ENCODE data around the gene FAM98C.
"Not testable (repeated sequence)": the region's sequence is repeated elsewhere in the genome, so short reads cannot be mapped to it uniquely, and the experiment has no call there.

The FAM98C gene

GRCh38 chr19:38400361-38400760 lies 2.5 kb upstream of the FAM98C start:
- no peak for DNase-seq

- no peak for DNase-seq
These were observed 1.7 kb upstream of the FAM98C start for GRCh38 chr19:38401148-38401547.

GRCh38 chr19:38402623-38402966 lies 298 bp upstream of the FAM98C start:
- DNase-seq: no peak

- no peak for DNase-seq
These were observed 2.0 kb downstream of the FAM98C start for GRCh38 chr19:38404858-38405257.

GRCh38 chr19:38405276-38405675 lies 2.4 kb downstream of the FAM98C start:
- no peak for DNase-seq

- DNase-seq: no peak
These were observed 6.8 kb downstream of the FAM98C start for GRCh38 chr19:38409631-38410133.

GRCh38 chr19:38410407-38410806 lies 7.5 kb downstream of the FAM98C start:
- not testable (repeated sequence) for DNase-seq

GRCh38 chr19:38411041-38411712 lies 8.3 kb downstream of the FAM98C start:
- no peak for DNase-seq

GRCh38 chr19:38411898-38412297 lies 9.0 kb downstream of the FAM98C start:
- not testable (repeated sequence) for DNase-seq

GRCh38 chr19:38412491-38412890 lies 9.6 kb downstream of the FAM98C start:
- no peak for DNase-seq

- no peak for DNase-seq
These were observed 10.1 kb downstream of the FAM98C start for GRCh38 chr19:38412961-38413360.

GRCh38 chr19:38413416-38413815 lies 10.5 kb downstream of the FAM98C start:
- no peak for DNase-seq

GRCh38 chr19:38417146-38417543 lies 14.3 kb downstream of the FAM98C start:
- no peak for DNase-seq

- peak; percentile 71 for DNase-seq
These were observed 14.9 kb downstream of the FAM98C start for GRCh38 chr19:38417544-38418506.

GRCh38 chr19:38420935-38421334 lies 18.0 kb downstream of the FAM98C start:
- no peak for DNase-seq

- DNase-seq: no peak
These were observed 19.0 kb downstream of the FAM98C start for GRCh38 chr19:38421856-38422255.

- no peak for DNase-seq
These were observed 19.5 kb downstream of the FAM98C start for GRCh38 chr19:38422438-38422837.

- DNase-seq: no peak
These were observed 21.4 kb downstream of the FAM98C start for GRCh38 chr19:38424272-38424671.

GRCh38 chr19:38425222-38425809 lies 22.4 kb downstream of the FAM98C start:
- no peak for DNase-seq

- DNase-seq: peak; percentile 43
These were observed 23.0 kb downstream of the FAM98C start, which contains the start of gene RASGRP4 for GRCh38 chr19:38425810-38426466. RASGRP4 (minus strand) TSS chr19:38426219; CDS start chr19:38426091, 128 bp downstream.

- peak; percentile 44 for DNase-seq
These were observed 24.3 kb downstream of the FAM98C start for GRCh38 chr19:38427035-38427677.

- no peak for DNase-seq
These were observed 26.3 kb downstream of the FAM98C start for GRCh38 chr19:38429055-38429810.
